ENCODE results near the gene DHX29. TPM values are rescaled to one million over a fixed set of nuclear protein-coding genes. Genes with fewer than 3 reads are reported as not detected.

The DHX29 gene
- total and polyA plus RNA-seq, 4 donors, result 8.0 to 35.3 (median 19.1) TPM

- no peak for DNase-seq
- peaks cover 8 to 89% (median 89%) of the 10 kb centered on the region in 3 donors for H3K27me3 ChIP-seq (ENCODE audit: control insufficient read depth in 3 of 3, insufficient read depth in 3 of 3, low read length in 2 of 3)
- H3K4me1 ChIP-seq (ENCODE audit: control insufficient read depth in 5 of 5, insufficient read depth in 5 of 5, low read length in 5 of 5), result peaks cover 0 to 41% (median 7%) of the 10 kb centered on the region in 5 donors
- H3K9ac ChIP-seq (ENCODE audit: insufficient read depth in 1 of 2, low read length in 2 of 2), result no peak overlapping the region
- peaks cover 0 to 16% (median 0%) of the 10 kb centered on the region in 4 donors for H3K9me3 ChIP-seq (ENCODE audit: control insufficient read depth in 4 of 4, insufficient read depth in 3 of 4, low read length in 3 of 4)
- no peaks in the 10 kb centered on the region for H3K36me3 ChIP-seq (ENCODE audit: control insufficient read depth in 4 of 4, insufficient read depth in 4 of 4, low read length in 4 of 4)
- ATAC-seq (ENCODE audit: insufficient read depth, low FRiP score), result no peak
- no peak overlapping the region for H3K4me3 ChIP-seq
- no peak for TF ChIP-seq CTCF (IDR thresholded peaks at IDR 0.05; ENCODE audit: control extremely low read depth, extremely low read depth)
- WGBS, 2 donors, result 5 to 10% methylated on average over 30 of the region's 30 CpGs
- no peak overlapping the region for H3K27ac ChIP-seq (ENCODE audit: low read depth in 1 of 2, low read length in 1 of 2)
Measured at GRCh38 chr5:55227664-55228430, 79.6 kb downstream of the DHX29 start.

- H3K4me3 ChIP-seq, result peak within 1 kb of the TSS; percentile 1
- no peak within 1 kb of the TSS for H3K27ac ChIP-seq (ENCODE audit: low read depth in 1 of 2, low read length in 1 of 2)
- DNase-seq (peak in 2 of 3 donors; percentile 56 to 59), ATAC-seq (ENCODE audit: insufficient read depth, low FRiP score) (peak; percentile 35)
- peaks cover 0 to 16% (median 0%) of the 10 kb centered on the region in 4 donors for H3K9me3 ChIP-seq (ENCODE audit: control insufficient read depth in 4 of 4, insufficient read depth in 3 of 4, low read length in 3 of 4)
- no peaks in the 10 kb centered on the region for H3K36me3 ChIP-seq (ENCODE audit: control insufficient read depth in 4 of 4, insufficient read depth in 4 of 4, low read length in 4 of 4)
- peaks cover 0 to 37% (median 3%) of the 10 kb centered on the region in 5 donors for H3K4me1 ChIP-seq (ENCODE audit: control insufficient read depth in 5 of 5, insufficient read depth in 5 of 5, low read length in 5 of 5)
- H3K9ac ChIP-seq (ENCODE audit: insufficient read depth in 1 of 2, low read length in 2 of 2), result no peak within 1 kb of the TSS
- peaks cover 11 to 90% (median 89%) of the 10 kb centered on the region in 3 donors for H3K27me3 ChIP-seq (ENCODE audit: control insufficient read depth in 3 of 3, insufficient read depth in 3 of 3, low read length in 2 of 3)
- TF ChIP-seq CTCF (IDR thresholded peaks at IDR 0.05; ENCODE audit: control extremely low read depth, extremely low read depth), result no peak
- WGBS, 2 donors, result 2% methylated on average over 57 to 80 of the region's 80 CpGs
Measured at GRCh38 chr5:55226934-55227663, 80.4 kb downstream of the DHX29 start, which contains the start of gene MCIDAS. TSS of gene MCIDAS (minus strand) at chr5:55227315. CDS start at chr5:55227138, 177 bp downstream.

- Histone ChIP-seq H3K4me1 (ENCODE audit: control insufficient read depth in 5 of 5, insufficient read depth in 5 of 5, low read length in 5 of 5) (peaks cover 0 to 28% (median 3%) of the 10 kb centered on the region in 5 donors), H3K9ac (ENCODE audit: insufficient read depth in 1 of 2, low read length in 2 of 2) (no peak overlapping the region), H3K27me3 (ENCODE audit: control insufficient read depth in 3 of 3, insufficient read depth in 3 of 3, low read length in 2 of 3) (peaks cover 14 to 90% (median 90%) of the 10 kb centered on the region in 3 donors), H3K4me3 (no peak overlapping the region), H3K36me3 (ENCODE audit: control insufficient read depth in 4 of 4, insufficient read depth in 4 of 4, low read length in 4 of 4) (no peaks in the 10 kb centered on the region), H3K9me3 (ENCODE audit: control insufficient read depth in 4 of 4, insufficient read depth in 3 of 4, low read length in 3 of 4) (peaks cover 0 to 15% (median 0%) of the 10 kb centered on the region in 4 donors), H3K27ac (ENCODE audit: low read depth in 1 of 2, low read length in 1 of 2) (no peak overlapping the region)
- DNase-seq, result peak; percentile 62 to 78 (median 69)
- 4 to 5% methylated on average over 54 of the region's 54 CpGs for WGBS, 2 donors
- TF ChIP-seq CTCF (IDR thresholded peaks at IDR 0.05; ENCODE audit: control extremely low read depth, extremely low read depth), result no peak
- peak; percentile 35 for ATAC-seq (ENCODE audit: insufficient read depth, low FRiP score)
Measured at GRCh38 chr5:55226027-55226933, 81.2 kb downstream of the DHX29 start.

Measured in lung (tissue), 12 donors.